GM23248 (cell line): ENCODE results near the gene PPP1R11.

Experiments used
- EZH2 ChIP-seq: fragments of 200-600 bp; sonication (generic); IDR thresholded peaks from 2 replicates; pipeline ENCODE4 v1.6.1; 2018; ENCODE audit warnings: antibody characterized with exemption, mild to moderate bottlenecking; ENCODE audit not compliant: insufficient read depth, poor library complexity, severe bottlenecking
- EZH2phosphoT487 ChIP-seq: fragments of 200-600 bp; sonication (generic); IDR thresholded peaks from 2 replicates; pipeline ENCODE4 v1.6.1; 2018; ENCODE audit warnings: antibody characterized with exemption, moderate library complexity, mild to moderate bottlenecking, low read depth; ENCODE audit not compliant: insufficient read depth

- TF ChIP-seq EZH2phosphoT487: no peak
- no peak for TF ChIP-seq EZH2
Observed at GRCh38 chr6:30096829-30097228, 29.8 kb downstream of the PPP1R11 start.
